Measurements from ENCODE around the gene OSGIN1. TPM values are rescaled to one million over a fixed set of nuclear protein-coding genes. Genes with fewer than 3 reads are reported as not detected.
A peak's percentile ranks its signal among the peaks of the same experiment; 100 is the strongest.

OSGIN1 gene
- total and polyA plus RNA-seq, 8 donors = 3.6 to 15.9 (median 3.9) TPM

- Histone ChIP-seq H3K27ac (no peak overlapping the region), H3K9me3 (no peaks in the 10 kb centered on the region), H3K27me3 (no peaks in the 10 kb centered on the region), H3K4me1 (no peaks in the 10 kb centered on the region), H3K4me3 (no peak overlapping the region), H3K36me3 (peaks cover 0 to 27% (median 7%) of the 10 kb centered on the region in 3 donors)
- DNase-seq (no peak), ATAC-seq (no peak), FAIRE-seq (no peak)
- no peak for TF ChIP-seq CTCF (IDR thresholded peaks at IDR 0.05)
- WGBS, 2 donors = 80 to 90% methylated on average over 2 of the region's 2 CpGs
- intact Hi-C loops (cut with DNase I) = no loop called here
Observed at GRCh38 chr16:83920894-83921491, 32.0 kb upstream of the OSGIN1 start.

DNA sequence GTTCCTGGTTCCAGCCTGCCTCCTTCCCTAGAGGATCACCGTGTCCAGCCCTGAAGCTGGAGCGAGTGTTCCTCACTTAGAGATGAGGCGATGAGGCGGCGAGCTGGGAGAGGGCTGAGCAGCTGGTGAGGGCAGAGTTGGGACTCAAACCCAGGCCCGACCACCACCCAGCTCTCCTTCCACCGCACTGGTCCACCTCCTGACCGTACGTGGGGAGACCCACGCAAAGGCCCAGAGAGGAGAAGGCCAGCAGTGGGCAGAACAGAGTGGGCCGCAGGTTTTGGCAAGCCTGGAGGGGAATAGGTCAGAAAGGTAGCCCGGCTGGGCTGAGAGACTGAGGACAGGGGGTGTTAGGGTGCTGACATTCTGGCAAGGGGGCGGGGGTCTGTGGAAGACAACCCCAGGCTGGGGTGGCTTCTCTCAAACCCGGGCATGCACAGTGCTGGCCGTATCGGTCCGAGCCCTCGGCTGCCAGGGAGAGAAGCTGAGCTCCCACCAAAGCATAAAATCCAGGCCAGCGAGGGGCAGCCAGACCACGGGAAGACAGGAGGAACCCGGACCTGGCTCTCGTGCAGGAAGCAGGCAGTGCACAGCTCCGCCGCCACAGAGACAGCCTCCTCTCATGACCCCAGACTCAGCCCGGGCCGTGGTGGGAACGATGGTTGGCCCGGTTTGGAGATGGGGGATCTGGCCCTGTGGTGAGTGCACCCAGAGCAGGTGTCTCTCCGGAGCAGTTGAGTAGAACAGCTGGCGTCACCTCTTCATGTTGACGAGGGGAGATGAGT, 29.3 kb upstream of the OSGIN1 start:
- no peaks in the 10 kb centered on the region for H3K27me3 ChIP-seq
- H3K4me3 ChIP-seq = no peak overlapping the region
- H3K27ac ChIP-seq = no peak overlapping the region
- no peaks in the 10 kb centered on the region for H3K4me1 ChIP-seq
- 88 to 92% methylated on average over 31 of the region's 31 CpGs for WGBS, 2 donors
- DNase-seq (peak in 1 of 6 donors; percentile 63), ATAC-seq (no peak), FAIRE-seq (no peak)
- intact Hi-C loops (cut with DNase I) = no loop called here
- H3K36me3 ChIP-seq = peaks cover 0 to 13% (median 4%) of the 10 kb centered on the region in 3 donors
- no peak for TF ChIP-seq CTCF (IDR thresholded peaks at IDR 0.05)
- H3K9me3 ChIP-seq = no peaks in the 10 kb centered on the region

DNA sequence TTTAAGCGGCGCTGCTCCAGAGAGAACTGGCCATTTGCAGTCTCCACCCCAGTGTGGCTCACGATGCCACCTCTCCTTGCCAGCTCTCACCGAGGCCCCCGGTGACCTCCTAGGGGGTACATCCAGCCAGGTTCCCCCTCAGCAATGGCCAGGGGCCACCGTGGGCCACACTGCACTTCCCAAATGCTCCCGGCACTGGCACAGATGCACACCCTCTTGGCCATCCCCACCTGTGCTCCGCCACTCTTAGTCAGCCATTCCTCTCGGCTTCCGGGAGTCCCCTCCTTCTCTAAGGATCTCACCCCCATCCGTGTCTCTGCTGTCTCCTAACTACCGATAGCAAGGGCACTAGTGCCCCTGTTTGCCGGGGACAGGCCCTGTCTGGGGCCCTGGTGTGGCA, 28.4 kb upstream of the OSGIN1 start:
- Histone ChIP-seq H3K27ac (no peak overlapping the region), H3K9me3 (no peaks in the 10 kb centered on the region), H3K4me1 (no peaks in the 10 kb centered on the region), H3K36me3 (peaks cover 0 to 5% (median 0%) of the 10 kb centered on the region in 3 donors), H3K27me3 (no peaks in the 10 kb centered on the region), H3K4me3 (no peak overlapping the region)
- WGBS, 2 donors = 85 to 86% methylated on average over 13 of the region's 13 CpGs
- no peak for FAIRE-seq
- intact Hi-C loops (cut with DNase I) = no loop called here
- DNase-seq = peak in 1 of 6 donors; percentile 72
- TF ChIP-seq CTCF (IDR thresholded peaks at IDR 0.05) = no peak
- ATAC-seq = no peak

DNA sequence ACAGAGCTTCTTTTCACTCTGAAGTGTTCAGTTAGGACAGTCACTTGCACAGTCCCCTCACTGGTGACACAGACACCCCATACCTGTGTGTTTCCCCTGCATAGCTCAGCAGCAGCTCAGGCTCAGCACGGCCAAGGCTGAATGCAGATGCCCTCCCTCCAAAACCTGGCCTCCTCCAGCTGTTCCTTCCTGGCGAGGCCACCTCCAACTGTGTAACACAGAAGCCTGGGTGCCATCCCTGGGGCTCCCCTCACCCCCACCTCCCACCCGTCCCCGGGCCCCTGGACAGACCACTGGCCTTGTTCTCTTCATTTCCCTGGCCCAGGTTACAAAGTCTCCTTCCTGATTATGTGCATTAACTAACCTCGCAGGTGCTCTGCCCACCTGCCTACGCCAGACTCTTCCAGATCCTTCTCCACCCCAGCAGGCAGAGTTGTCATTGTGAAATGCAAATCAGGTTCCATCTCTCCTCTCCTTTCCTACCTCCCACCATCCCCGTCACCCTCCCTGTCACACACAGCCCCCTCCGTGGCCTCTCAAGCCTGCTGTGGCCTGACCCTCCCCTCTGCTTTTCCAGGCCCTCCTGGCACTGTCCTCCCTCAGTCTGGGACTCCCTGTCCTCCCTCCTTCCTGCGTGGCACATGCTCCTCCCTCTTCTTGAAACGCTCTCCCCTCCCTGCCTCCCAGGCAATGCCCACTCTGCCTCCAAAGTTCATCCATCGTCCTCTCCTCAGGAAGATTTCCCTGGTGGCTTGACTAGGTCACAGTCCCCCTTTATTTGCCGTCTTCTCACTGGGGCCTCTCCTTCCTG, 27.7 kb upstream of the OSGIN1 start:
- no peak overlapping the region for H3K4me3 ChIP-seq
- no peak for TF ChIP-seq CTCF (IDR thresholded peaks at IDR 0.05)
- 86 to 88% methylated on average over 12 of the region's 12 CpGs for WGBS, 2 donors
- H3K4me1 ChIP-seq = no peaks in the 10 kb centered on the region
- no peak for ATAC-seq
- no peaks in the 10 kb centered on the region for H3K9me3 ChIP-seq
- H3K27ac ChIP-seq = no peak overlapping the region
- intact Hi-C loops (cut with DNase I) = no loop called here
- no peak for FAIRE-seq
- no peaks in the 10 kb centered on the region for H3K27me3 ChIP-seq
- peak in 1 of 6 donors; percentile 53 for DNase-seq
- H3K36me3 ChIP-seq = no peaks in the 10 kb centered on the region
